BJ (cell line): ENCODE results near the gene TAS1R1. TPM values are rescaled to one million over a fixed set of nuclear protein-coding genes. Genes with fewer than 3 reads are reported as not detected.

ENCODE experiments used
- CTCF ChIA-PET: fragments of 350-600 bp; formaldehyde crosslinking; extraction: SDS; loops from one replicate; lab custom pipeline; 2021; ENCODE audit warnings: antibody characterized with exemption, inconsistent platforms; lab: Yijun Ruan, JAX
- POLR2A ChIA-PET: fragments of 300-600 bp; sonication (Branson Sonifier 250); formaldehyde crosslinking; extraction: SDS; loops from one replicate; lab custom pipeline; 2021; ENCODE audit warnings: antibody characterized with exemption; lab: Charles Lee
- DNase-seq: peaks from one replicate; pipeline ENCODE4 v3.0.0-alpha.2; 2011; ENCODE audit warnings: low read depth
- H3K27me3 ChIP-seq: 2 replicates; pipeline ENCODE4 v1.6.0; 2011; ENCODE audit warnings: low read length; ENCODE audit not compliant: control insufficient read depth, insufficient read depth
- H3K36me3 ChIP-seq: 2 replicates; pipeline ENCODE4 v1.5.1; 2011; ENCODE audit warnings: low read length; ENCODE audit not compliant: control insufficient read depth, insufficient read depth
- H3K4me3 ChIP-seq: 2 replicates; pipeline ENCODE4 v1.5.1; 2011; ENCODE audit warnings: low read depth, mild to moderate bottlenecking, control low read depth, low read length
- polyA plus RNA-seq: library from polyadenylated mRNA; depleted of rRNA; stranded (reverse); fragments of >200 nt; gene quantifications from 2 replicates; pipeline ENCODE4 v1.2.3, GENCODE V29; 2011
- TF ChIP-seq, protein P1 (sequence below): IDR thresholded peaks from 2 replicates; pipeline ENCODE4 v1.5.1; 2011; ENCODE audit warnings: low read depth, mild to moderate bottlenecking, control low read depth, inconsistent platforms, low read length, moderate library complexity; ENCODE audit not compliant: insufficient read depth

Gene TAS1R1
- polyA plus RNA-seq, 1 experiment = 0.25 TPM

DNA sequence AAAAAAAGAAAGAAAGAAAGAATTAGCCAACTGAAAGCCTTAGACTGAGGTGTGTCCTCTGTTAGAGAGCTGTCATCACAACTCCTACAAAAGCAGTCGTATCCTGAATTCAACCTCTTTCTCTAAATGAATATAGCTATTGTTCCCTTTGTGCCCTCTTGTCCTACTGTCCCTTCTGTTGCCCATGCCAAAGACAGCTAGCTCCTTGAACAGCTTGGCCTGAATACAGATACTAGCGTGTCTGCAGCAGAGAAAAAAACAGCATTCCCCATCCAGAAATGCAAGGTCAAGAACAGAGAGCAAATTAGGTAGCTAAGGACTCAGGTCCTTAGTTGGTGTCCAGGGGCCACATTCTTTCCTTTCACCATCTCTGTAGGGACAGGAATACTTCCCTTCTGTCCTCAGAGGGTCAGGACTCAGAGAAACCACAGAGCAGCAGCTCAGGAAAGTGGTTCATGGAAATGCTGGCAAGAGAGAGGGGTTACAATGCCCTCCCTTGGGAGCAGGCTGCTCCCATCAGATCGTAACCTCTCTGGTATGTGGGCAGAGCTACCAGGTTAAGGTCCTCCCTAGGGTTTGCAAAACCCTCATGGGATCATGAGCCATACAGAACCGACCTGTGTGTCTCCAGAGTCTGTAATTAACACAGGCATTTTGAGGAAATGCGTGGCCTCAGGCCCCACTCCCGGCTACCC, 22.9 kb downstream of the TAS1R1 start:
- TF ChIP-seq, protein P1, sequence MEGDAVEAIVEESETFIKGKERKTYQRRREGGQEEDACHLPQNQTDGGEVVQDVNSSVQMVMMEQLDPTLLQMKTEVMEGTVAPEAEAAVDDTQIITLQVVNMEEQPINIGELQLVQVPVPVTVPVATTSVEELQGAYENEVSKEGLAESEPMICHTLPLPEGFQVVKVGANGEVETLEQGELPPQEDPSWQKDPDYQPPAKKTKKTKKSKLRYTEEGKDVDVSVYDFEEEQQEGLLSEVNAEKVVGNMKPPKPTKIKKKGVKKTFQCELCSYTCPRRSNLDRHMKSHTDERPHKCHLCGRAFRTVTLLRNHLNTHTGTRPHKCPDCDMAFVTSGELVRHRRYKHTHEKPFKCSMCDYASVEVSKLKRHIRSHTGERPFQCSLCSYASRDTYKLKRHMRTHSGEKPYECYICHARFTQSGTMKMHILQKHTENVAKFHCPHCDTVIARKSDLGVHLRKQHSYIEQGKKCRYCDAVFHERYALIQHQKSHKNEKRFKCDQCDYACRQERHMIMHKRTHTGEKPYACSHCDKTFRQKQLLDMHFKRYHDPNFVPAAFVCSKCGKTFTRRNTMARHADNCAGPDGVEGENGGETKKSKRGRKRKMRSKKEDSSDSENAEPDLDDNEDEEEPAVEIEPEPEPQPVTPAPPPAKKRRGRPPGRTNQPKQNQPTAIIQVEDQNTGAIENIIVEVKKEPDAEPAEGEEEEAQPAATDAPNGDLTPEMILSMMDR = no peak
- Histone ChIP-seq H3K36me3 (no peaks in the 10 kb centered on the region), H3K27me3 (no peaks in the 10 kb centered on the region), H3K4me3 (no peak overlapping the region)
- ChIA-PET POLR2A (no interaction called here), CTCF (interaction anchor here (0.7 to 1.3 kb wide), 4 partner anchors 9 to 57 kb away, joined by 3 to 4 read pairs (median 4); partner anchors contain the start of gene TAS1R1)
- DNase-seq = no peak

DNA sequence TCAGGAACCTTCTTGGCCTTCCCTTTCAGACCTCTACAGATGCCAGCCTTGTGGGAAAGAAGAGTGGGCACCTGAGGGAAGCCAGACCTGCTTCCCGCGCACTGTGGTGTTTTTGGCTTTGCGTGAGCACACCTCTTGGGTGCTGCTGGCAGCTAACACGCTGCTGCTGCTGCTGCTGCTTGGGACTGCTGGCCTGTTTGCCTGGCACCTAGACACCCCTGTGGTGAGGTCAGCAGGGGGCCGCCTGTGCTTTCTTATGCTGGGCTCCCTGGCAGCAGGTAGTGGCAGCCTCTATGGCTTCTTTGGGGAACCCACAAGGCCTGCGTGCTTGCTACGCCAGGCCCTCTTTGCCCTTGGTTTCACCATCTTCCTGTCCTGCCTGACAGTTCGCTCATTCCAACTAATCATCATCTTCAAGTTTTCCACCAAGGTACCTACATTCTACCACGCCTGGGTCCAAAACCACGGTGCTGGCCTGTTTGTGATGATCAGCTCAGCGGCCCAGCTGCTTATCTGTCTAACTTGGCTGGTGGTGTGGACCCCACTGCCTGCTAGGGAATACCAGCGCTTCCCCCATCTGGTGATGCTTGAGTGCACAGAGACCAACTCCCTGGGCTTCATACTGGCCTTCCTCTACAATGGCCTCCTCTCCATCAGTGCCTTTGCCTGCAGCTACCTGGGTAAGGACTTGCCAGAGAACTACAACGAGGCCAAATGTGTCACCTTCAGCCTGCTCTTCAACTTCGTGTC, 23.7 kb downstream of the TAS1R1 start:
- TF ChIP-seq, protein P1 = no peak
- DNase-seq = no peak
- no peaks in the 10 kb centered on the region for H3K27me3 ChIP-seq
- no peaks in the 10 kb centered on the region for H3K36me3 ChIP-seq
- POLR2A ChIA-PET = no interaction called here
- H3K4me3 ChIP-seq = no peak overlapping the region
- CTCF ChIA-PET = interaction anchor here (1.1 to 1.3 kb wide), 2 partner anchors 24 to 56 kb away, joined by 4 read pairs; partner anchors contain the start of gene TAS1R1

DNA sequence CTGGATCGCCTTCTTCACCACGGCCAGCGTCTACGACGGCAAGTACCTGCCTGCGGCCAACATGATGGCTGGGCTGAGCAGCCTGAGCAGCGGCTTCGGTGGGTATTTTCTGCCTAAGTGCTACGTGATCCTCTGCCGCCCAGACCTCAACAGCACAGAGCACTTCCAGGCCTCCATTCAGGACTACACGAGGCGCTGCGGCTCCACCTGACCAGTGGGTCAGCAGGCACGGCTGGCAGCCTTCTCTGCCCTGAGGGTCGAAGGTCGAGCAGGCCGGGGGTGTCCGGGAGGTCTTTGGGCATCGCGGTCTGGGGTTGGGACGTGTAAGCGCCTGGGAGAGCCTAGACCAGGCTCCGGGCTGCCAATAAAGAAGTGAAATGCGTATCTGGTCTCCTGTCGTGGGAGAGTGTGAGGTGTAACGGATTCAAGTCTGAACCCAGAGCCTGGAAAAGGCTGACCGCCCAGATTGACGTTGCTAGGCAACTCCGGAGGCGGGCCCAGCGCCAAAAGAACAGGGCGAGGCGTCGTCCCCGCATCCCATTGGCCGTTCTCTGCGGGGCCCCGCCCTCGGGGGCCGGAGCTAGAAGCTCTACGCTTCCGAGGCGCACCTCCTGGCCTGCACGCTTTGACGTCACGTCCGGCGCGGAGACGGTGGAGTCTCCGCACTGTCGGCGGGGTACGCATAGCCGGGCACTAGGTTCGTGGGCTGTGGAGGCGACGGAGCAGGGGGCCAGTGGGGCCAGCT, 24.4 kb downstream of the TAS1R1 start, which contains the start of gene ZBTB48:
TSS of gene ZBTB48 (plus strand) at position 621 of the 745 bp plus-strand sequence. CDS start 616 bp downstream, outside the sequence.
- no peaks in the 10 kb centered on the region for H3K36me3 ChIP-seq
- POLR2A ChIA-PET = interaction anchor here (0.7 kb wide), 1 partner anchor 9 kb away, joined by 7 read pairs; no protein-coding TSS in a partner anchor
- H3K27me3 ChIP-seq = no peaks in the 10 kb centered on the region
- CTCF ChIA-PET = interaction anchor here (0.6 to 2.3 kb wide), 5 partner anchors 10 to 89 kb away, joined by 3 to 10 read pairs (median 3); partner anchors contain the start of genes NOL9 and TAS1R1
- TF ChIP-seq, protein P1 = no peak
- peak; percentile 76 for DNase-seq
- peak within 1 kb of the TSS; percentile 97 for H3K4me3 ChIP-seq

DNA sequence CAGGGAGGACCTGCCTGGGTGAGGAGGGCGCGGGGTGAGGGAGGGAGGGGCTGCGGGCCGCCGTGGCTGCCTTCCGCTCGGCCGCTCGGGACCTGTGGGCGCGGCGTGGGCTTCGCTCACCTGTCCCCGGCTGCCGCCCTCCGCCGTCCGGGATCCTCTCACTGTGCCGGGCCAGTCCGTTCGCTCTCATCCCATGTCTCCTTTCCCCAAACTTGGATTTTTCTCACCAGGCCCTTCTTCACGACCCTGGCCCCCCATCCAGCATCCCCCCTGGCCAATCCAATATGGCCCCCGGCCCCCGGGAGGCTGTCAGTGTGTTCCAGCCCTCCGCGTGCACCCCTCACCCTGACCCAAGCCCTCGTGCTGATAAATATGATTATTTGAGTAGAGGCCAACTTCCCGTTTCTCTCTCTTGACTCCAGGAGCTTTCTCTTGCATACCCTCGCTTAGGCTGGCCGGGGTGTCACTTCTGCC, 25.0 kb downstream of the TAS1R1 start:
- no peak for DNase-seq
- no peaks in the 10 kb centered on the region for H3K27me3 ChIP-seq
- ChIA-PET POLR2A (interaction anchor here (0.7 kb wide), 1 partner anchor 9 kb away, joined by 7 read pairs; no protein-coding TSS in a partner anchor), CTCF (interaction anchor here (0.6 to 2.3 kb wide), 5 partner anchors 9 to 90 kb away, joined by 3 to 10 read pairs (median 3); partner anchors contain the start of genes NOL9 and TAS1R1)
- H3K36me3 ChIP-seq = no peaks in the 10 kb centered on the region
- H3K4me3 ChIP-seq = peak overlapping the region; percentile 97
- TF ChIP-seq, protein P1 = no peak
